Measurements from ENCODE around the gene RAD51B. TPM values are rescaled to one million over a fixed set of nuclear protein-coding genes. Genes with fewer than 3 reads are reported as not detected.

The RAD51B gene
- total RNA-seq, 4 donors from 2014 or later = 8.9 to 30.3 (median 10.4) TPM

- TF ChIP-seq CTCF (IDR thresholded peaks at IDR 0.05) = no peak
- ATAC-seq (ENCODE audit: low FRiP score) (no peak), DNase-seq (ENCODE audit: low spot score) (no peak)
Measured at GRCh38 chr14:68518166-68518565, 698.6 kb downstream of the RAD51B start.

- DNase-seq (ENCODE audit: low spot score) (no peak), ATAC-seq (ENCODE audit: low FRiP score) (no peak)
- no peak for TF ChIP-seq CTCF (IDR thresholded peaks at IDR 0.05)
Measured at GRCh38 chr14:68518761-68519670, 699.4 kb downstream of the RAD51B start.

GRCh38 chr14:68519671-68520187, 700.1 kb downstream of the RAD51B start:
- no peak for TF ChIP-seq CTCF (IDR thresholded peaks at IDR 0.05)
- ATAC-seq (ENCODE audit: low FRiP score) (no peak), DNase-seq (ENCODE audit: low spot score) (no peak)

- TF ChIP-seq CTCF (IDR thresholded peaks at IDR 0.05) = no peak
- no peak for DNase-seq (ENCODE audit: low spot score)
- ATAC-seq (ENCODE audit: low FRiP score) = peak; percentile 35
Measured at GRCh38 chr14:68520637-68521556, 701.3 kb downstream of the RAD51B start.

GRCh38 chr14:68521557-68521901, 702.0 kb downstream of the RAD51B start:
- TF ChIP-seq CTCF (IDR thresholded peaks at IDR 0.05) = no peak
- DNase-seq (ENCODE audit: low spot score) (no peak), ATAC-seq (ENCODE audit: low FRiP score) (no peak)

GRCh38 chr14:68521961-68522509, 702.5 kb downstream of the RAD51B start:
- TF ChIP-seq CTCF (IDR thresholded peaks at IDR 0.05) = no peak
- DNase-seq (ENCODE audit: low spot score) (no peak), ATAC-seq (ENCODE audit: low FRiP score) (no peak)

All from omental fat pad (tissue), 4 donors.